GM19025 (cell line): ENCODE measurements around the gene GRM4.

Experiments
- ATAC-seq: cut with Tn5 transposase; IDR thresholded peaks from one replicate; pipeline ENCODE4 v1.9.1; 2021; ENCODE audit warnings: mild to moderate bottlenecking, low read depth, moderate library complexity; ENCODE audit not compliant: unreplicated experiment

Gene GRM4

DNA sequence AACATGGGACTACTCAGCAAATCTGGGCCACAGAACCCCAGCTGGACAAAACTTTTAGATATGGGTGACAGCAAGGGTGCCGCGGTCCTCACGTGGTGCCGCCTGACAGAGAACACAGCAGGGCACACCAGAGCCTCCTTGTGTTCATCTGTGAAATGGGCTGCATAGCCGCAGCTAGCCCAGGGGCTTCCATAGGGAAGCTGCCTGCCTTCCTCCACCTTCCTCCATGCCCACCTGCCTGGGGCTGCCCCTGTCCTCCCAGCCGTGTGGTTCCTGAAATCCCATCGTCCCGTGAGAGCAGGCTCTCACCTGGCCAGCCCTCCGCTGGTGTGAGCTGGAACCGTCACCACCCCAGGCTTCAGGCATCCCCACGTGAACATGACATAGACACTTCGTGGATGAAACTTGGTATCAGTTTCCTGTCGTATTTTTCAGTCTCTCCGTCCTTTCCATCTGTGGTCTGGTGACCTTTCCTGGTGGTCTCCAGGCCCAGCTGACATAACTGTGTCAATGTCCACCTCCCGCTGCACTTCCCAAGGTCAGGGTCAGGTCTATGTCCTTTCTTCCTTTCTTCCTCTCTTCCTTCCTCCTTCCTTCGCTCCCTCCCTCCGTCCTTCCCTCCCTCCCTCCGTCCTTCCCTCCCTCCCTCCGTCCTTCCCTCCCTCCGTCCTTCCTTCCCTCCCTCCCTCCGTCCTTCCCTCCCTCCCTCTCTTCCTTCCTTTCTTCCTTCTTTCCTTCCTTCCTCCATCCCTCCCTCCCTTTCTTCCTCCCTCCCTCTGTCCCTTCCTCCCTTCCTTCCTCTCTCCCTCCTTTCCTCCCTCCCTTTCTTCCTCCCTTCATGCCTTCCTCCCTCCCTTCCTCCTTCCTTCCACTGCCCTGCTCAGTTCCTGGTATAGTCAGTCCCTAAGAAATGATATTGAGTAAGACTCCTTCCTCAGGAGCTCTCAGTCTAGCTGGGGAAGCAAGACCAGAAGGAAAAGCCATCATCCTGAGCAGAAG is 78.8 kb downstream of the GRM4 start:
- ATAC-seq = no peak

DNA sequence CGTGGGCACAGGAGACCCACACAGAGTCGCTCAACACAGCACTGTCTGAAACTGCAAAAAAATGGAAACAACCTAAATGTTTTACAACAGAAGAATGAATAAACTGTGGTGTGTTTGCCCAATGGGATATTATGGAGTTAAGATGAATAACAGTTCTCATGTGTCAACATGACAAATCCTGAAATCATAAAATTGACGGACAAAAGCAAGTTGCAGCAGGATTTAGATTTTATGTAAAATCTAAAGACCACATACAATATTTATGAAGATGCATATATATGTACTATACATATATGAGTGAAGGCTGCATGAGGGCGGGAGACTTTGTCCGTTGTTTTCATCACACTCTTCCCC is 79.7 kb downstream of the GRM4 start:
- ATAC-seq = no peak

DNA sequence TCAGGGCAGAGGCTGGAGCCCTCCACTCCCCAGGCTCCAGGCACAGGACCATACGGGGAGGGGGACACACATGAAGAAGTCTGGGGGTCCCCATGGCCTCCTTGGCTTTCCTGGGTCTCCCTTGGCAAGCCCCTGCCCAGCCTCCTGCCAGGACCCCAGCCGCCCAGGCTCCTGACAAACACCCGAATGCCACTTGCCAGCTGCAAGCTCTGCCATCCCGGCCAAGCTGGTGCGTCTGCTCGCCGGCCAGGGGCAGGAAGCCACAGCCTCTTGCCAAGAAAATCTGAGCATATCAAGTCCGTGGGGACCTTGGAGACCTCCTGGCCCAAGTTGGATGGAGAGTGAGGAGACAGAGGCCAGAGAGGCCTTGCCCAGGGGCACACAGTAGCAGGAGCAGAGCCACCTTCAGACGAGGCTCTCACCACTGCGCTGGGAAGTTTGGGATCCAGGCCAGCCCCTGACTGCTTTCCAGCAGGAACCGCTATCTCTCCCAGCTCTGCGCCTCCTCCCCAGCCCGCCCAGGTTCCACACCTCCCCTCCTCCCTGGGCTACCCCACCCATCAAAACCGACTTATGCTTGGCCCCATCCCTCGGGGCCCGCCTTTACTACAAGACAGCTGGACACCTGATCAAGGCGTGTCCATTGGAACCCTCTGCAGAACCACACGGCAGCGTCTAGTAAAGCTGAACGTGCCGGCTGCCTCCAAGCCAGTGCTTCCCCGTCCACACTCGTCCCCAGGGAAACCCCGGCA is 80.2 kb downstream of the GRM4 start:
- no peak for ATAC-seq

DNA sequence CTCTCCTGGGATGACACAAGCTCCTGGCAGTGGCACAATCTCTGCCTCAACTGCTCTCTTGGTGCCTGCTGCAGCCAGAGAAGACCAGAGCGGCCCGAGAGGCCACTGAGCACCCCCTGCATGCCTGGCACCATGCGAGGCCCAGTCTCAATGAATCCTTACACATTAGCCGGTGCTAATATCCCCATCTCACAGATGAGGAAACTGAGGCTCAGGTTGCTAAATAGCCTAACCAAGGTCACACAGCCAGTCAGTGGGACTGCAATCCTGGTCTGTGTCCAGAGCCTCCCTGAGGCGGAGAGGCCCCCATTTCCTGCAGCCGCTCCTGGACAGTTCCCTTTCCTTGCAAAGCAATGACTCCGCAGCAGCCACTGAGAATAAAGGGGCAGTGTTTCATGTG is 81.2 kb downstream of the GRM4 start:
- ATAC-seq = no peak

DNA sequence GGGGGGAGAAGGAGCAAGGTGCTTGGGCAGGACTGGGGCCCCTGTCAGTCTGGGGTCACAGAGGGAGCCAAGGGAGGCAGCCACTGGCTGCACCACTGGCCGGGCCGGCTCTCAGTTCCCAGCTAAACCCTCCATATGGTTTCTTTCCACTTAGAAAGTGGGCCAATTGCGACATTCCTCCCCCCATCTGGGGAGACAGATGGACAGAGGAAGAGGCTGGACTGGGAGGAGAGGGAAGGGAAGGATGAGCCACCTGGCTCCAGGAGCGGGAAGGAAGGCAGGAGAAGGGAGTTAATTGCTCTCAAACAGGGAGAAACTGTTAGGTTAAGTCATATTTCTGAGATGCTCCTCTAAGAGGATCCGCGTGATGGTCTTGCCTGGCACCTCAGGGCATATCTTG is 82.2 kb downstream of the GRM4 start:
- ATAC-seq = no peak

DNA sequence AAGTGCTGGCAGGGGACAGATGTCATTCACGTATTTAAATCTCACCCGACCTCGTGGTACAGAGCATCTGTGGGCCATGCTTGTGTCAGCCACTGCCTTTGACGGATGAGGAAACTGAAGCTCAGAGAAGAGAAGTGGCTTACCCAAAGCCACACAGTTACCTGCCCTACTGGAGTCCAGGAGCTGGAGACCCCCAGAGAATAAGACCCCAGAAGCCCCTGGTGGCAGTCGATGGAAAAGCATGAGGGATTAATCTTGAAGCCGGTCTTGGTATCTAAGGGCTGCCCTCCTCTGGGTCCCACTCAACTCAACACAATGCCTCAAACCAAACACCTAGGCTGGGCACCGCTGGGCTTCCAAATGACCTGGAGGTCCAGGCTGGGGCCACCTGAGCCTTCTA is 83.1 kb downstream of the GRM4 start:
- no peak for ATAC-seq

DNA sequence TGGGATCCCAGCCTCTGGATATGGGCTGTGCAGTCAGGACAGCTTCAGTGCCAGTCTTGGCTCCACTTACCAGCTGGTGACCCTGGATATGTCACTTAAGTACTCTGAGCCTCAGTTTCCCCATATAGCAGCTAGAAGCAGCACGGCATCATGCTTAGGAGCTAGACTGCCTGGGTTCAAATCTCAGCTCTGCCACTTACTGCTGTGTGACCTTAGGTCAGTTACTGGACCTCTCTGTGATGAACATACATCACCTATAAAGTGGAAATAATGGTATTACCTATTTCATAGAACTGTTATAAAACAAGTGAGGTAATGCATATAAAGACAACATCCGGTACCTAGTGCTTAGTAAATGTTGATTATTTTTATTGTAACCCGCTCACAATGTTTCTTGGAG is 83.7 kb downstream of the GRM4 start:
- no peak for ATAC-seq

DNA sequence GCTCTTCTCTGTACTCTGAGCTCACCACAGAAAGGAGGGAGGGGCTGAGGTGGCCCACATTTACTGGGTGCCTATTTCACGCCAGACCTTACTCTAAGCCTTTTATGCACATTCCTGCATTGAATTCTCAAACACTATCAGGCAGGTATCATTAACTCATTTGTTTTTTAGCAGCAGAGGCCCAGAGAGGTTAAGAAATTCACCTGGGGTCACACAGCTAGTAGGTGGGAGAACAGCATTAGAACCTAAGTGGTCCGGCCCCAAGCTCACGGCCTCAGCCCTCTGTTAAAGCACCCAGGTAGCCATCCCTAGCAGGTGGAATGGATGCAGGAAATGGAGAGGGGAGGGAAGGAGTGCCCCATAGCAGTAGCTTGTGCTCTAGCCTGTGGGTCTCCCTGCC is 84.5 kb downstream of the GRM4 start:
- no peak for ATAC-seq

DNA sequence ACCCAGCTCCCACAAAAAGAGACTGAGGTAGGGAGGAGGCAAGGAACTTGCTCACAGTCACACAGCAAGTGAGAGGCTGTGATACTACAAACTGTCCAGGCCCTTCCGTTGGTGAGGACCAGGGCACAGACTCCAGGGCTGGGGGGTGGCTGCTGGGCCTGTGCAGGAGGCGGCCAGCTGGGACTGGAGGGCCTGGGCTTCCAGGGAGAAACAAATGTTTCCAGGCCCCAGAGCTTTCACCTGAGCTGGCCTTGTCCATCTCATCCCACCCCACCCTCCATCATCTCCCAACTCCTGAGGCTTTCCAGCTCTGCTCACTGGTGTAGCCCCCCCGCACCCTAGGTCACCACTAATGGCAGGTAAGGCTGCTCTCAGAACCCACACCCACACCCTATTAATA is 86.0 kb downstream of the GRM4 start:
- no peak for ATAC-seq

DNA sequence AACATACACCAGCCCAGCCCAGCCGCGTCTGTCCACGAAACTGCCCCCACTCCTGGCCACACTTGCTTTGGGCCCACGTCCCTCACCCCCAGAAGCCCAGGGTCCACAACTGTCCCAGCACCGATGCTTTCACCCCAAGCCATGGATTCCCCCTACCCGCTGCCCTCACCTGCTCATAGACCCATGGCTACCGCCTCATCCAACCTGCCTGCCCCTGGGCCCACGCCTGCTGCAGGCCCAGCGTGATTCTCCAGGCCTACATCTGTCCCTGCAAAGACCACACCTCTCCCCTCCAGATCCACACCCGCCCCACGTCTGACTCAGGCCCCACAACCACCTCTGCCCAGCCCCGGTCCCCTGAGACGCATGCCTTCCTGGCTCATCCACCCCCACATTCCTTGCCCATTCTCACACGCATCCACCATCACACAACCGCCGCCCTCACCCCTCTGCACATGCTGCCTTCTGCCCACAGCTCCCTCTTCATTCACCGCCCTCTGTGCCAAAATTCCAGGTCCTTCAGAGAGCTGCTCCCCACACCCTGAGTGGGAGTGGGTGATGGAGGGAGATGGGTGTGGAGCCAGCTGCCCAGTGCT is 86.7 kb downstream of the GRM4 start:
- no peak for ATAC-seq

DNA sequence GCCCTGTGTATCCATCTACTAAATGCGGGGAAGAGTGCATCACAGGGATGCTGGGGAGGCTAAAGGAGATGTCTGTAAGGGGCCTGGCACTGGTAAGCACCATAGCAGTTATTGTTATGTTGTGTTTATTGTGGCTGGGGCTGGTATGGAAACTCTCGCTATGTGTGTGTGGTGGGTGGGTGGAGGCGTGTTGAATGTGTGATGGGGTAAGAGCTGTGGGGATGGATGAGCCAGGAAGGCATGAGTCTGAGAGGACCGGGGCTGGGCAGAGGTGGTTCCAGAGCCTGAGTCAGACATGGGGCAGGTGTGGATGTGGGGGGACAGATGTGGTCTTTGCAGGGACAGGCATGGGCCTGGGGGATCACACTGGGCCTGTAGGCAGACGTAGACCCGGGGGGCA is 88.1 kb downstream of the GRM4 start:
- ATAC-seq = no peak

DNA sequence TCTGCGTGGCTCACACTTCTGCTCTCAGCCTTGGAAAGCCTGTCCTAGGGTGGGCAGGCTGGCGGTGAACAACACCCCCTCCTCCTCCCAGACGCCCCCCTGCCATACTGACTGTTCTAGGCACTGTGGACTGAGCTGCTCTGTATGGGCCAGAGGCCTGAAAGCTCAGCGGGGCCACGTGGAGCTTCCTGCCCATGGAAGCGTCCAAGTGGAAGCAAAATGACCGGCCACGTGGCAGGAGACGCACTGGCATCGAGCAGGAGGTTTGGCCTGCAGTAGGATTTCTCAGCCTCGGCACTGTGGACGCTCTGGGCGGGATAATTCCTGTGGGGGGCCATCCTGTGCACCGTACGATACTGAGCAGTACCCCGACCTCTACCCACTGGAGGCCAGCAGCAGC is 88.7 kb downstream of the GRM4 start:
- no peak for ATAC-seq

DNA sequence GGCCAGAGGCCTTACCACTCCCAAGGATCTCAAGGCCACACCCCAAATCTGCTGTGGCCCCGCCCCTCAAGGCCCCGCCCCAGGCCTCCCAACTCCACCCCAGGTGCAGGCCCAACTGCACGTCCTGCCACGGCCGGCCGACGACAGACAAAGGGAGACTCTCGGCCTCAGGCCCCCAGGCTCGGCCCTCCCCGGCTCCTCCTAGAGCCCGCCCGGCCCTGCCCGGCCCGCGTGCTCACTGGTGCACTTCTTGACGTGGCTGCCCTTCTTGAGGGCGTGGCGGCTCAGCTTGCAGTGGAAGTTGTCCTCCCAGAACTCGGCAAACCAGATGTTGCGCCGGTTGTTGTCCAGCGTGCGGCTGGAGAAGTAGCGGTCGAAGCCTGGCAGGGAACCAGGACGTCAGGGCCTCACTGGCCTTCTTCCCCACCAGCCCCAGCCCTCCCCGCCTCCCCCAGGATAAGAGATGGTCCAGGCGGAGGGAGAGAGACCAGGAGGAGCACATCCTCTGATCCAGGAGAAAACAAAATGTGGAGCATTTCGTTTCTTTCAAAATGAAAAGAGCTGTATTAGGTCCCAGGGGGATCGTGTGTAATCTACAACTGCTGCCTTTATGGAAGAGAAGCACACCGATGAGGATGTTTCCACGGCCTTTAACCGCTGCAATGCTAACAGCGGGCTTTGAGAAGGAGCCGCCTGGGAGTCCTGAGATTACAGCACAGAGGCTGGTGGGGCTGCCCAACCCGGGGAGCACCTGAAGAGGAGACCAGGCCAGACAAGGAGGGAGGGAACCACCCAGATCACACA is 89.4 kb downstream of the GRM4 start:
- ATAC-seq = no peak

DNA sequence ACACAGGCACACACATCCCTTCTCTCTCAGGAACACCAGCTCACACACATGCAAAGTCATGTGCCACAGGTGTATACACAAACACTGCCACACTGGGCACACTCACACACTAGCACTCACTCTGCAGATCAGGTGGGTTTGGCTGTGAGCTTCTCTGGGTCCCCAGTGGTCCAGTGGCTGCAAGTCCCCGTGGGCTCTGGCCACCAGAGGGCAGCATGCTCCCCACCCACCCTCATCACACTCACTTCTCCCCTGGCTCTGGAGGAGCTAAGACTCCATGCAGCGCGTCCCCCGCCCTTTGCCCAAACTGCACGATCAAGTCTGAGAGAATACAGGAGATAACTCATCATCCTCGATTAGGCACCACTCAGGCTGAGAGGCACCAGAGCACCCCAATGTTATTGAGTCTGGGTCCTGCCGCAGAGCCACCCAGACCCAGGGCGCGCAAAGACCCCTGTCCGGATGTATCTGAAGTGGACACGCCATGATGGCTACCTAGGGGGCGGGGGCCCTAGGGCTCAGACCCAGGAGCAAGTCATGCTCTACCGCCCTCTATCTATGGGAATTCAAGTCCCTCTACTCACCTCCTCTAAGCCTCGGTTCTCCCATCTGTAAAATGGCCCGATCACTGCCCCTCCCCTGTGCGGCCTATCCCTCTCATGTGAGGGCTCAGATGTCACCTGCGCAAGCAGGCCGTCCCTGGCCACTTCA is 90.5 kb downstream of the GRM4 start:
- no peak for ATAC-seq

DNA sequence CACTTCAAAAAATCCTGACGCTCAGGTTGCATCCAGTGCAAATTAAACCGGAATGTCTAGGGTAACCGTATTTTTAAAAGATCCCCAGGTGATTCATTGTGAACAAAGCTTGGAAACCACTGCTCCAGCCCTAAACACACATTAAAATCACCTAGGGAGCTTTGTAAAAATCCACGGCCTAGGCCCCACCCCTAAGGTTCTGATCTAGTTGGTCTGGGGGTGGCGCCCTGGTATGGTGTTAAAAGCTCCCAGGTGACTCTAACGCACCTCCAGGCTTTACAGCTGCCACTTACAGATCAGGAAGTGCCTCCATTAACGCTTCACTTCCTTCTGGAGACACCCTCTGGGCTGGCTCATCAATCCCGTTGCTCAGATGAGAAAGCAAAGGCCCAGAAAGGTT is 92.2 kb downstream of the GRM4 start:
- ATAC-seq = no peak

DNA sequence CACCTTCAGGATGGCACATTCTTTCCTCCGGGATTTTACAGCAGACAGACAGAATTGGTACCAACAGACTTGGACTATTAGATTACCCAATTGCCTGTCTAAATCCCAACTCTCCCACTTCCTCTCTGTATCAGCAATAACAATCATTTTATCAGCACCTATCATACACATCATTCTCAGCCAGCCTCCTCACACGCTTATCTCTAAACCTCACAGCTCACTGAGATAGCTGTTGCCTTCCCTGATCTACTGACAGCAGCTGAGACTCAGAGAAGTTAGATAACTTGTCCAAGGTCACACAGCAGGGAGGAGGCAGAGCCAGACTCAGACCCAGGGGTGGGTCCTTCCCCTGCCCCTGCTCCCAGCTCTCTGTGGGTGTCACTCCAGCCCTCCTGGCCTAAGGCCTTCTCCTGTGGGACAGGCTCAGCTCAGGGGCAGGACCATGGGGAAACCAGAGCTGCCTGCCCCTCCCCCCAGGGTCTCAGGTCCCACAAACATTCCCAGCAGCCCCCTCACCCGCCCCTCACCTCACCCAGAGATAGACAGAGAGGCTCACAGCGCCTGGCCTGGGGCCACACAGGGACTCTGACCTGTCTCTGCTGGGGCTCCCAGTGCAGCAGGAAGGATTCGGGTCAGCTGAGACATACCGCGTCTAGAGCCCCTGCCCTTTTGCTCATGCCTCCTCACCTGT is 92.8 kb downstream of the GRM4 start:
- no peak for ATAC-seq

DNA sequence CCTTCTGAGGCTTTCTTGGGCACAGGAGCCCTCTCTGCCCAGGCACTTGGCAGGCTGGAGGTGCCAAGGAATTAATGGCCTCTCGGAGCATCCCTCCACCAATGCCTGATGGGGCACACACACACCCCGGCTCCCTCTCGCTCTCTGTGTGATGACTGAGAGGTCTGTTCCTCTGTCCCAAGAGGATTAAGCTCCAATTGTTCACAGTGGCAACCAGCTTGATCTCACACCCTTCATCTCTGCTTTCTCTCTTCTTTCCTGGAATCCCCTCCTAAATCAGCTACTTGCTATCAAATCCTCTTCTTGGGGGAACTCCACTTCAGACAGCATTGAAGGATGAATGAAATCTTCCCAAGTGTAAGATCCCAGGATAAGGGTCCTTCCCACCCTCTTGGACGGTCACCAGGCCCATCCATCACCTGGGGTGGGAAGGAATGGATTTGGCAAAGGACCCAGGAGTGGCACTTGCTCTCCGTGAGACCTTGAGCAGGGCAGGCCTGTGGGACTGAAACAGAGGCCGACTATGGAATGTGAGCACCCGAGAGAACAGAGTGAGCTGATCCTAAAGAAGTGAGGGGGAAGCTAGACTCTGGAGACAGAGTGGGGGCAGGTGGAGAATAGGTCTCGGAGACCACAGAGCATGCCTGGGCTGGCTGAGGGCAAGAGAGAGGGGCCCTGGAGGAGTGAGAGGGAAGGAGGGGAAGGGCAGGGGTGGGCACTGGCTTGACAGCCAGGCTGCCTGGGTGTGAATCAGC is 93.6 kb downstream of the GRM4 start:
- ATAC-seq = no peak

DNA sequence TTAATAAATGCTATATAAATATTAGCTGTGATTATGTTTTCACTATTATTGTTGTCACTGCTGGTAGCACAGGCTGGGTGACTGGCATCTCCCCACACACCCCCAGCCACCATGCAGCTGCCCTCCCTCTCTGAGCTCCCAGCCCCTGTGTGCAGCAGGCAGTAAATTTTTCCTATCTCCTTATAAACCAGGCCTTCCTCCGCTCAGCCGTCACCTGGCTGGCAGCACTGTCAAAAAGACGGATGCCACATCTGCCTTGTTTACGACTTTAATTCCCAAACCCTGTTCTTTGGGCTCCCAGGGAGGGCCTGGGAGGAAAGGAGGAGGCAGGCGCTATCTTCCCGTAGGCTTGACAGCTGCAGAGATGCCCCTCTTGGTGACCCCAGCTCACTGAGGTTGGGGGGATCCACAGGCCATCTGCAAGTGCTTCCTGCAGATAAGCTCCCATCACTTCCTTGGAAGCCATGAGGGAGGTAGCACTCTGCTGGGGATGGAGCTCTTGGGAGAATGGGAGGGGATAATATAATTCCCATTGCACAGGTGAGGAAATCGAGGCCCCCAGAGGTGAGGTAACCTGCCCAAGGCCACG is 94.5 kb downstream of the GRM4 start:
- no peak for ATAC-seq
